Erythroblast (primary cell): ENCODE results near the gene ANKH.

Experiments
- GATA1 ChIP-seq: IDR thresholded peaks from 2 replicates; pipeline ENCODE4 v1.6.1; 2011; ENCODE audit warnings: low read depth, mild to moderate bottlenecking, control low read depth, low read length, moderate library complexity
- POLR2A ChIP-seq: IDR thresholded peaks from 2 replicates; pipeline ENCODE4 v1.6.1; 2011; ENCODE audit warnings: mild to moderate bottlenecking, low read length

DNA sequence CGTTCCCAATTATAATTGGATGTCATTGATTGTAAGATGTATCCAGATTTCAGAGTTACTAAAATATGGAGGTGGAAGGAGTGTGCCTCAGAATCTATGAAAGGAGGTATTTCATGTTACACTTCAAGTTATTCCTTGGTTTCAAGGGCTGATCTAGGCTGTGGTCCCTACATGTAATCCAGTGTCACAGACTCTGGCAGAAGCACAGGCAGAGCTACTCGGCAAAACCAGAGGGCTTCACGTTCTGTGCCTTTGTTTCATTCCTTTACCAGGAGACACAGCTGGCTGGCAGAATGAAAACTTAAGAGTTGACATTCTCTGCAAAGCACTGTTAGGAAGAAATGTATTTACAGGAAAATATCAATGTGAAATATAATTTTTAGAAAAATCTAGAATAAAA, 99.6 kb downstream of the ANKH start:
- TF ChIP-seq POLR2A (no peak), GATA1 (no peak)
